ENCODE measurements around the gene LRP1B.

The LRP1B gene

DNA sequence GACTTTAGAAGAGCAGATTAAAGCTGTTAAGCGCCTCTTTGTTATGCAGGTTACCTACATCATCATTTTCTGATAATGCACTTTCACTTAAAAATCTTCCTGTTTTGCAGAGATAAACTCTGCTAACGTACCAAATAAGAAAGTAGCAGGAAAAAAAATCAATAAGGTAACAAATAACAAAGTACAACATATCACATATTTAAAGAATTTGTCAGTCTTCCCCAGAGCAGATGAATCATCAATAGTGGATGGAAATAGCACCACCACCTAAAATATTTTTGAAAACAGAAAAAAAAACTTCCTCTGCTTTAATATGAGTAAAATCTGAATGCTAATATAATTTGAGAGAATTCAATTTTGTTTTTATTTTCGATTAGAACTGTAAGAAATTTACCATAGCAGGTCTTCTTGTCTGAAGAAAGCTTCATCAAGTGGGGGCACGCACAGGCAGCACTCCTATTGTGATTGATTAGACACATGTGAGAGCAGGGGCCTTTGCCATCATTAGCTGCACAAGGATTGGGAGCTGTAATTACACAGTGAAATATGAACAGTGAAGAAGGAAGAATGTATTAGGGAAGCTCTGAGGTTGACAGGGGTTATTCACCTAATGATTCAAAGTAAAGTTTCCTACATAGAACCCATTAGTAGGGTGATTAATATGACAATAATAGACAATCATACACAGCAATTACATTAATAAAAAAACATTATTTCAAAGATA lies 1279.4 kb downstream of the LRP1B start:
- no peak for DNase-seq (ENCODE audit: low read depth in 2 of 2)

DNA sequence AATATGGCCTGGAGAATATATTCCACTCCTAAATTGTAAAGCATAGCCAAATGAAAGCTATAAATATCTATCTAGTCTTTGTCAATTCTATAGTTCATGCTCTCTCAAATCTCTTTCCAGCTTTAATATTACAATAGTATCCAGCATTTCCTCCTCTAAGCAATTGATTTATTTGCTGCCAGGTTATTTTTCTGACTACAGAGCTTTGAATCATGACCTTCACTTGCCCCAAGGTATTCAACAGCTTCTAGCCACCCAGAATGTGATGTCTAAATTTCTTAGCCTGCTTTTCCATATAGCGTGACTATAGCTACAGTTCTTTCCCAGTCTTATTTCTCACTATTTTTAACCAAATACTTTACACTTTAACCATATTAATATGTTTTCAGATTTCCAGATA lies 1287.6 kb downstream of the LRP1B start:
- no peak for DNase-seq (ENCODE audit: low read depth in 2 of 2)

DNA sequence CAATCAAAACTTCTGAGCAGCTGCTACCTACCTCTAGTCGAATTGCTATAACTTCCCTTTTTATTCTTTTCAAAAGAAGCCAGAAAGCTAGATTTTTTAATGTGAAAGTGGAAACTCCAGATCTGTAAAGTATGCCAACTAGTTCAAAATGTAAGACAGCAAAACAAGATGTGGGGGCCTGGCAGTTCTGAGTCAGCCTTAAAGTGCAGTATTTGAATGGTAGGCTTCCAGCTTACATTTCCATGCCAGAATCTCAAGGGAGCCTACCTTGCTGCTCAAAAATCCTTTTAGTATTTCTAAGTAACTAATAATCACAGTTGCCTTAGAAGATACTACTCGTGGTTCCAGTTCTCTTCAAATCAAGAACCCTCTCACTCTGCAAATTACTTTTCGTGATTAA lies 1288.7 kb downstream of the LRP1B start:
- DNase-seq (ENCODE audit: low read depth in 2 of 2): no peak

DNA sequence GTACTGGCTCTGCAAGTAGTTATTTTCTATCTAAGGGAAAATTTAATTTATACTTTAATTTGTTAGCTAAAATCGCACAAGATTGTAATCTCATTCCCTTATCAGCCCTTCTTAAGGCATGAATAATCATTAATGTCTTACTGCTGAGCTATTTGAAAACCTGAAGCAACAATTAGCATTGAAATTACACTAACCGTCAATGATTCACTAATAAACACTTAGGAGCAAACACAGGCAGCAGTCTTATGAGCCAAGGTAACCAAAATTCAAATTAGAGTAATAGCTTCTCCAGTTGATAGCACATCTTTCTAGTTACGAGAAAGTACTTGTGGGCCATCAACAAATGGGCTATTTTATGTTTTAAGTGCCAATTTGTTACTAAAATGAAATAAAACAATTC lies 1289.7 kb downstream of the LRP1B start:
- no peak for DNase-seq (ENCODE audit: low read depth in 2 of 2)

DNA sequence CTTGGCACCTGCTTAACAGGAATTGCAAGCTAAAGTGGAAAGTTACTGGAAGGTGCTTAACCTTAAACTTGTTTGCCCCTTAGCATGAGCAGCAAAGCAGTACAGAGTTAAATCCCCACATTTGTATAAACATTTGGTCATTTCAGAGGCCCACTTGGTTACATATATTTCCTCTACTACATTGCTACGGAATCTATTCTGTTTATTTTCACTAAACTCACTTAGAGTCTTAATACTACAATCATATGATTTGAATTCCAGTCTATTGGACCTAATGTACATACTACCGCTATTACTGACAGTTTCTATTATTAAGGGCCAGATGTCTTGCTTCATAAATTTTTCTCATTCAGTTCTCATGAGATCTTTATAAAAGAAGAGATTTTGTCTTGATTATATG lies 1294.0 kb downstream of the LRP1B start:
- no peak for DNase-seq (ENCODE audit: low read depth in 2 of 2)

DNA sequence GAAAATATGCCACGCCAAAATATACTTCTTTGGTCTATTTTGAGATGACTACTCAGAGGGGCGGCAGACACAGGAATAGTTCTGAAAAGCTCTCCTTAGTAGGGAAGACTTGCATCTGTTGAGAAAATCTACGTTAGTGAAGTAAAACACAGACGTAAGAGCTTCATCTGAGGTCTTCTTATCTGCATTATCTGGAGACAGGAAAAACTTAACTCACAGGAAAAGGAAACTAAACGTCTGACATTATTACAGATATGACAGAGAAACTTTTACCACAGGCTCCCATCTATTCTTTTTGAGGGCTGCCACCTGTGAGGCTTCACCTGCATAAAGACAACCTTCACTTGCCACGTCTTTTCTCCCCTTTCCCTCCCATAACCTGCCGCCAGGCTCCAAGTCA lies 1295.7 kb downstream of the LRP1B start:
- DNase-seq (ENCODE audit: low read depth in 2 of 2): no peak

DNA sequence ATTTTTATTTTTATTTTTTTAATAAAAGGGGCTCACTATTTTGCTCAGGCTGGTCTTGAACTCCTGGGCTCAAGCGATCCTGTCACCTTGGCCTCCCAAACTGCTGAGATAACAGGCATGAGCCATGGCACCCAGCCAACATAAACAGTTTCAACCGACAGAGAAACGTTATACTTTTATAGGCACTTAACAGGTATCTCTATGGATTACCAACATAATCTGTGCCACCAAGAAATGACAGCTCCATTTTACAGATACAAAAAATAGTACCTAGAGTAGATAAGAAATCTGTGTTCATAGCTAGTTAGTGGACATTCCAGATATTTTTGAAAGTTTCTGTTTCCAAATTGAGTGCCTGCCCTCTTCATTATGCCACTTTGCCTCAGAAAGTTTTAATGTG lies 1316.7 kb downstream of the LRP1B start:
- no peak for DNase-seq (ENCODE audit: low read depth in 2 of 2)

DNA sequence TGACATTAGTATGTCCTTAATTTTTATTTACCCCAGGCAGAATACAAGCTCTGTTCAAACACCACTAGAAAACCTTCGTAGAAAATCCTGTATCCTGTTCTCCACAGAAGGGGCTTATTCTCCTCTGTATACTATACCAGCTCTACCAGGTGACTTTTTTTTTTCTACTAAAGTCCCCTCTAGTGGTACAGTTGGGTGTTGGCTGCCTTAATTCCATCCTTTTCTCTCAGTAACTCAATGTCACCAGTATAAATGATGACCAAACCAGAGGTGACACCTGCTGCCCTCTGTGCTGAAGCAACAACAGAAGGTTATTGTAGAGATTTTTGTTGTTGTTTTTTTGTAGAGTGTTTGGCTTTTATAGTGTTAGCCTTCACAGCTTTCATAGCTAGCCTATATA lies 1322.0 kb downstream of the LRP1B start:
- DNase-seq (ENCODE audit: low read depth in 2 of 2): no peak

DNA sequence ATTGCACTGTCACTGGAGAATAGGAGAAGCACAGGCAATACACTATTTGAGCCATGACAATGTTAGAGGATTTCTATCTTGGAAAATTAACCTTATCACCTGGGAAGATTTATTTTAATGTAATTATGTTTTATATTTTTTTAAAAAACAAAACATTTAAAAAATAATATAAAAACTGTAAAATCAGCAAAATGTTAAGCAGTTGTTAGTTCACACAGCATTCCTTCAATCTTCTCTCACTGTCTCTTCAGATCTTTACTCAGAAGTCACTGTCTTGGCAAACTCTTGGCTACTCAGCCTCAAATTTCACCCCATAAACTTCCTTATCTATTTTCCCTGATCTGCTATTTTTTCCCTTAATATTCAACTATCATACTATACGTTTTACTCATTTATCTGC lies 1322.6 kb downstream of the LRP1B start:
- no peak for DNase-seq (ENCODE audit: low read depth in 2 of 2)

DNA sequence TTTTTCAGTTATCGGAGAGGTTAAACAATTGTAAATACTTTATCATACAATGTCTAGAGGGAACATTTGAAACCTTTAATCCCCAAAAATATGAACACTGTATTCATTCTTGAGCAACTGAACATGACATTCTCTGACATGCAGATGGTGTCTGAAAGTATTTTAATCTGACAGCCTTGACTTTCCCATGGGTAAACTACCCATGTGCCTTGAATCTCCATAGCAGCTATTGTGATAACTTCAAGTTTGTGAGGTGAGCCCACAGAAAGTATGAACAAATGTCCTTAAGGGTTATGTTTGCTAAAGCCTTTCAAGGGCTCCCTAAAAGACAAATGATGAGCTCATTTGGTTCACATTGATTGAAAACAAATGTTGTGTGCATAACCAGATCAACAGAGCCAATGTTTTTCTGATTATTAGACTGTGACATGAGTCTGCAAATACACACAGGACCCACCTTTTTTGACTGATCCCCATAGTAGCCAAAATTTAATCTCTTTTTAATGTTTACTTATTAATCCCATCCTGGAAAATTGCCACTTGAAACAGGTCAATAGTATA lies 1326.0 kb downstream of the LRP1B start:
- no peak for DNase-seq (ENCODE audit: low read depth in 2 of 2)

DNA sequence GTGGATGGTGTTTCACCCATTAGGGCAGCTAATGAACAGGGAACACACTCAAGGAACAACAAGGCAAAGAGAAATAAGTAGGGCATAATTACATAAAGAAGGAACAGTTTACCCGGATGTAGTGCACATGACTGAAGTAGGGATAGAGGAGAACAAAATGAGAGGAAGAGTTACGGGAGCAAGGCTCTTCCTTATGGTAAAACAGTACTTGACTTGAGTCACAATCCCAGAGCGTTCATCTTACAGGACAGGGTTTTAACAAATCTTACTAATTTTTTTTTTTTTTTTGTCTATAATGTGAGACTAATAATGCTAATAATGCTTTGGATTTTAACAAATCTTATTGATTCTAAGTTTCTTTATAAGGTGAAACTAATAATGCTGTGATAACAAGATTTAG lies 1329.5 kb downstream of the LRP1B start:
- no peak for DNase-seq (ENCODE audit: low read depth in 2 of 2)

DNA sequence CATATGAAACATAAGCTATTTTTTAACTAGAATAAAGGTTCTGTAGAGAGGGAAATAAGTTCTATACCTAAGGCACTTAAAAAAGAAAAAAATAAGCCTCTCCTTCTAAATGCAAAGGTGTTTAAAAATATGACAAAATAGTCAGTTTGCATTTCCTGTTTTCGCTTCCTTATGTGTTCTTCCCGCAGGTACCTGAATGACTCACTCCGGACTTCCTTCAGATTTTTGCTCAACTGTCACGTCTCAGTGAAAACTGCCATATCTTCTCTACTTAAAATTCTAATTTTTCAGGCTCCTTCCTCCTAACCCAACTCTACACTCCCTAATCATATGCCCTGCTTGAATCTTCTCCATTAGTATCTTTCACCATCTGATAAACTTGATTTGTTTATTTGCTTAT lies 1333.1 kb downstream of the LRP1B start:
- DNase-seq (ENCODE audit: low read depth in 2 of 2): no peak

DNA sequence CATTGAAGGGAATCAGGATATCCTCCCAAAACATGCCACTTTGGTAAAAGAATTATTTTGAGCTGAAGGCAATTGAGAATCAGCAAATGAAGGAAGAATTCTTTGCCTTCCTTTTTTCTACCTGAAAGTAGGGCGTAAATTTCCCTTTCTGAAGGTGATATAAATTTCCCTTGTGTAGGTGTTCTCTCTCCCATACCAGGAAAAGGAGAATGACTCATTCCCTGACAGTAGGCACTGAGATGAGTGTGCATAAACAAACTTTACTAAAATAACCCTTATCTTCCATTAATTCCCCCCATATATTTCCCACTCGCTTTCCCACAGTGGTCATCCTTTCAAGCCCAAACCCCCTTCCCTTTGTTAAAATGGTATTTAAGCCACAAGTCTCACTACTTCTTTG lies 1339.0 kb downstream of the LRP1B start:
- DNase-seq (ENCODE audit: low read depth in 2 of 2): no peak

DNA sequence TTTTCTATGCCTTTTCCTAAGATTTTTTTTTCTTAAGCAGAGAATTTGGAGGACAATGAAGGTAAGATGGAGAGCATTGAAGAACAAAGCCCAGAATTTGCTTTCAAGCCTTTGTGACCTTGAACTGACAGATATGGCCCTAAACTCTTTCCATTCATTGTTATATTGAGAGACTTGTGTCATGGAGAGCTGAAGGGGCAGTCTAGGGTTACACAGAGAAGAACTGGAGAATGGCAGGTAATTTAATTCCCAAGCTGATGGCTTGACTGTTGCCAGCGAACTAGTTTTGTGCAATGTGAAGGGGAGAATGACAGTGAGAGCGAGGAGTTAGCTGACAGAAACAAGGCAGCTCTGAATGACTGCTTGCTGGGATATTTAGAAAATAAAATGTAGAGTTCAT lies 1344.2 kb downstream of the LRP1B start:
- no peak for DNase-seq (ENCODE audit: low read depth in 2 of 2)

DNA sequence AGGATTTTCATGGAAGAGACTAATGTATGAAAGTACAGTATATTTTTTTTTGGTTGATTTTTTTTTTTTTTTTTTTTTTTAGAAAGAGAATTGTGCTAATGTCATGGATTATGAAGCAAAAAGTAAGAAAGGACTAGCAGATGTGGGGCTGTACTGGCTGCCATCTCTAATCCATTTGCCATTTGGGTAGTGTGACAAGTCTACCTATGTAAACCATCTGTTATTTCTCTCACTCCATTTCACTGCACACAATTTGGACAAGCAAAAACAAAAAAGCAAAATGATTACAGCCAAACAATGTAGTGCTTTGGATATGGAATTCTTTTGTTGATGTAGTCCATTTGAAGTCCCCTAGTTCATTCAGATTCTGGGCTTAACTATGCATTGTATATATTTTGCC lies 1355.4 kb downstream of the LRP1B start:
- no peak for DNase-seq (ENCODE audit: low read depth in 2 of 2)

DNA sequence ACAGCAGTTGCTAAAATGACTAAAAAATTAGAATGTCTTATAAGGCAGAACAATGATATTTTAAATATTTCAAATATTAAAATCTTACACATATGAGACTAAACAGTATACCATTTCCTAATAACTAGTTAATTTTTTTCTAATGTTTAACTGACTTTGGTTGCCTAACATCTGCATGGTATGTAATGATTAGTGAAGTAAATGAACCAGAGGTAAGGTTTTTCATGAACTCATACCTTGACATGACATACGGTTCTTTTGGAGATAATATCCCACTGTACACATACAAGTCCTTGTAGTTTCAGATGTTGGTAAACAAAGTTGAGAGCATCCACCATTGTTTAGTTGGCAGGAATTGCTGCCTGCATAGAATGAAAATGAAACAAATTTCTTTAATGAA lies 1360.2 kb downstream of the LRP1B start:
- DNase-seq (ENCODE audit: low read depth in 2 of 2): no peak

DNA sequence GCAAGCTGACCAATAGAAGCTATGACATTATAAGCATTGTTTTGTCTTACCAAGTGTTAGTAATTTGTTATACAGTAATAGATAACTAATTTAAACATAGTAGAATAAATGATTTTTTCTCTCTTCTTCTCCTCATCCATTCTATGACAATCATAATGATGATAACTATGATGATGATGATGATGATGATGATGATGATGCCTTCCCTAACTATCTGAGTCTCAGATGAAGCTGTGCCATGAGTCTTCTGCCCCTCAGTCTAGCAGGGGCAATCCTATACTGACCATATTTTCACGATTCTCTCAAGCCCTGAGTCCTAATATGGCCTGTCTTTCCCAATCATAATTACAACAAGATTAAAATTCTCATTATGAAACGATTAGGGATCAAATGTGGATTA lies 1369.0 kb downstream of the LRP1B start:
- no peak for DNase-seq (ENCODE audit: low read depth in 2 of 2)

DNA sequence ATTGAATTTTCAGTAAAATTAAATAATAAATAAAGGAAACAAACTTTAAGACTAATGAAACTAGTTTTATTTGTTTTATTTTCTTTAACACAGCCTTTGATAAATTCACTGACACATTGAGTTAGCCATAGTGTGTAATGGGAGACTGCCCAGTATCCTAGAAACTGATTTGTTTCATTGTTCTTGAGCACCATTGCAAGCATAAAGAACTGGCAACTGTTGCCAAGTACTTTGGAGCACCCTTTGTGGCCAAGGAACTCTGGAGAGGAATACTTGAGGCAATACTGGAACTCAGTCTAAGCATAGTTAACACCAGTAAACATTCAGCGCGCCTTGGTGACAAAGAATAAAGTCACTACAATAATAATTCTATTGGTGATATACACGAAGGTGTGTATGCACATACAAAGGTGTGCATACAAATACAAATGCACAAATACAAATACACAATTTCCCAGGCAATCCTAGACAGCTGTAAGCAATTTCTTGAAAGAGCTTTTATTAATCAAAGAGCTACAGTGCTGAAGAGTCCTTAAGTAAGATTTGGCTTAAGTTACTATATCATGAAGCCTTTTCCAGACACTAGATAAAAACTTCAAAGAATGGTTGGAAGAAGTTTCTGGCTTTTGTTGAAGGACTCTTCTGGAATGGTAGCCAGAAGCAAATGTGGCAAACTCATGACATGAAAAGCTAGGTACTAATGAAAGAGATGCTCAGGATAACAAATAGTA lies 1371.2 kb downstream of the LRP1B start:
- DNase-seq (ENCODE audit: low read depth in 2 of 2): no peak

DNA sequence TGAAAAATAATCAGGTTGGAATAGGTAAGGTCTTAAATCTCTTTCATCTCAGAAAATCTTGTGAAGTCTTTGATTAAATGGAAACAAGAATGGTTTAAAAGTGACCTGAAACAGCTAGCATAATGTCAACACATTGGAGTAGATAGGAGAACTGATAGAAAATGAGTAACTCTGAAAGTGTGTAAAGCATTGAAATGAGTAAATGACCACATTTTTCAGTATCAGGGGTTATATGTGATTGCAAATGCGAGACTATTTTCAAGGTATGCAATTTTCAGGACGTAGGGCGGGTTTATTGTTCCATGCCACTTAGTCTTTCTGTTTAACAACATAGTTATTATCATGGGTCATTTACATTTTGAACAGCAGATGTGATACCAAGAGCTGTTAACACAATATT lies 1383.2 kb downstream of the LRP1B start:
- DNase-seq (ENCODE audit: low read depth in 2 of 2): no peak

DNA sequence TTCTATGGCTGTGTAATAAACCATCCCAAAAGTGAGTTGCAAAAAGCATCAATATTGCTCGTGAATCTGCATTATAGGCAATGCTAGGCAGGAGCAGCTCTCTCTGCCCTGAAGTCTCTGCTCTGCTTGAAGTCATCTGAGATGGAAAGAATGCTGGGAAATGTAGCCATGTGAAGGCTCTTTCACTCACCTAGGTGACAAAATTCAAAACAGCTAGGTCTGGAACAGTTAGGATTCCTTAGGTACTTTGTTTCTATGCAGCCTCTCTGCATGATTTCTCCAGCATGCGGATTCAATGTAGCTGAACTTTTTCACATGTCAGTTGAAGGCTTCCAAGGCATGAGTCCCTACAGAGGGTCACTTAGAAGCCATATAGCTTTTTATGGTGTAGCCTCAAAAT lies 1383.7 kb downstream of the LRP1B start:
- DNase-seq (ENCODE audit: low read depth in 2 of 2): no peak

DNA sequence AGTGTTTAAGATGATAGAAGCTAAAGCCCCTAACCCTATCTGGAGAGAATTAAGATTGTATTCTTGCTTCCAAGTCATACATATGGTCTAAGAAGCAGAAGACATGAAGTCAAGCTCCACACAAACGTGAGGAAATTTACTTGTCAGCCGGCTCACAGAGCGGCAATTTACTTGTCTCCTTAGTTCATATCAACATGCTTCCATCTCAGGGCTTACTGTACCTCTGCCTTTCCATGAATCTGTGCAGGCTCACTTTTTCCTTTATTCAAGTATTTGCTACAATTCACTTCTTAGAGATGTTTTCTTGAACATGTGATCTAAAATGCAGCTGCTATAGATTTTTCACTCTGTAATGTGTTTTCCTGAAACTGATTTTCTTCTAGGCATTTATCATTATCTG lies 1386.4 kb downstream of the LRP1B start:
- DNase-seq (ENCODE audit: low read depth in 2 of 2): no peak

DNA sequence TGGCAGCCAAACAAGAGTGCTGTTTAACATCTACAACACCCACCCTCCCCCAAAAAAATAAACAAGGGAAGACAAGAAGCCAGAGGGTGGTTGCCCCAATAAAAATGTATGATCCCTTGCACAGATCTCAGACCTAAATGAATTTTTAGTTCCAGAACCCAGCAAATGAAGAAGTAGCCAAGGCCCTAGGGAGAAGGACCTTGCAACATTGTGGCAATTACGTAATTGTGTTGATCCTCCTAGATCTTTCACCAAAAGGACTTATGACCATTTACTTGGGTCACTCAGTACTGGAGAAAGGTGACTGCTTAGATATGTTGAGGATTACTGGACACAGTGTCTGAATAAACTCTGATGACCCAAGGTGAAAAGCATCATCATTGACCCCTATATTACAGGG lies 1393.8 kb downstream of the LRP1B start:
- no peak for DNase-seq (ENCODE audit: low read depth in 2 of 2)

DNA sequence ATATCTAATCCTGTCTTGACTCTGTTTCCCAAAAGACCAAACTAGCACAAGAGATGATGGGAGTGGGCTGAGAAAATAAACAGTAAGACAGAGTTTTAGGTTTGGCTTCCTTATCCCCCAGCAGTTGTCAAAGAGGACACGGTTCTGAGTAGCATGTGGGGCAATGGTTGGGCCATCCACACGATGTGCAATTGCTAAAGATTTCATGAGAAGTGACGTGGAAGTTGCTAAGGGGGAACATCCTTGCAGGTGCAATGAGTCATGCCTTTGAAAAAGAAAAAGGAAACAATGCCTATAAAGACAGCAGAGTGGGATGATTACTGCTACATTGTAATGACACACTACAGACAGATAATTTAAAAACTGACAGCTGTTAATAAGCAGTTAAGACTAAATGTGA lies 1395.8 kb downstream of the LRP1B start:
- no peak for DNase-seq (ENCODE audit: low read depth in 2 of 2)

All from fibroblast of skin of left quadriceps (primary cell).